Kidney capillary endothelial cell (primary cell): ENCODE measurements around the gene CYP8B1.
"Not testable (repeated sequence)": the region's sequence is repeated elsewhere in the genome, so short reads cannot be mapped to it uniquely, and the experiment has no call there.

Source experiments
- DNase-seq: peaks from one replicate; pipeline ENCODE4 v3.0.0-alpha.2; 2018; ENCODE audit warnings: low spot score

CYP8B1 gene

DNA sequence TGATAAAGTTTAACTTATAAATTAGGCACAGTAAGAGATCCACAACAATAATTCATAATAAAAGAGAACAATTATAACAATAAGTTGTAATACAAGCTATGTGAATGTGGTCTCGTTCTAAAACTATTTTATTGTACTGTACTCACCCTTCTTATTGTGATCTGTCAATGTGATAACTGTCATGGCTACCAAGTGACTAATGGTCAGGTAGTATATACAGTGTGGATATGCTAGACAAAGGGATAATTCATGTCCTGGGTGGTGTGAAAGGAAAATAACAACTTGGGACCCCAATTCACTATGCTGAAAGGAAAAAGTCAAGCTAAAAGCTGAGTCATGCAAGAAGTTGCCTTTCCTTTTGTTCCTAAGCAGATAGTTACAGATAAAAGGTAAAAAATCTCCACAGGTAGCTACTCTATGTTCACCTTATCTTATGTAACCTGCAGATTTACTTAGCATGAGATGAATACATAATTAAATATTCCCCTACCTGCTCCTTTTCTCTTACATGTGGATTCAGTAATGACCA lies 10.7 kb upstream of the CYP8B1 start:
- DNase-seq: no peak

DNA sequence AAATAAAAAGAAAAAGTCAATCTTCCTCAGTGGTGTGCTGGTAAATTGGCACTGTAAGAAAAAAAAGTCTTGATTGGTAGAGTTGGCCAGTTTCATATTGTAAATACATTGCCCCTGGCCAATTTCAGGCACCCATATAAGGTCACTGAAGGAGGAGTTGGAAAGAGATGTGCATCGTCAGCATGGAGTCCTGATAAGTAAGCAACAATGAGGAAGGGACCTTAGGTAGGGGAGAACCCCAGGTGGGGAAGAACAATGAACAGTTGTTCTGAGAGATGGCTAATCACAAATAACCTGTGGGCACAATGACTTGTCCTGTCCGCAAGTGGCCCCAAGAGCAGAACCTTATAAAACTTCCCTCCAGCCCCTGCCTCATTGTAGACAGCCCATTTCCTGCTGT lies 8.6 kb upstream of the CYP8B1 start:
- DNase-seq: no peak

DNA sequence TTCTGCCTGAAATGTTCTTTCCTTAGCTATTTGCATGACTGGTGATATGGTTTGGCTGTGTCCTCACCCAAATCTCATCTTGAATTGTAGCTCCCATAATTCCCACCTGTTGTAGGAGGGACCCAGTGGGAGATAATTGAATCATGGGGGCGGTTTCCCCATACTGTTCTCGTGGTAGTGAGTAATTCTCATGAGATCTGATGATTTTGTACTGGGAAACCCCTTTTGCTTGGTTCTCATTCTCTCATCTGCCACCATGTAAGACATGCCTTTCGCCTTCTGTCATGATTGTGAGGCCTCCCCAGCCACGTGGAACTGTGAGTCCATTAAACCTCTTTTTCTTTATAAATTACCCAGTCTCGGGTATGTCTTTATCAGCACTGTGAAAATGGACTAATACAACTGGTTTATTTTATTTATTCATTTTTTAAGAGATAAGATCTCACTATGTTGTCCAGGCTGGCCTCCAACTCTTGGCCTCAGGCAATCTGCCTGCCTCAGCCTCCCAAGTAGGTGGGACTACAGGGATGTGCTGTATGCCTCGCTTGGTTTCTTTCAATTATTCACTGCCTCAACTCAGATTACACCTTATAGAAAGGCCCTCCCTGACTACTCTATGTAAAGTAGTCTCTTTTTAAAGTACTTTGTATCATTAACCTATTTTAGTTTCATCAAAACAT lies 7.7 kb upstream of the CYP8B1 start:
- DNase-seq: not testable (repeated sequence)

DNA sequence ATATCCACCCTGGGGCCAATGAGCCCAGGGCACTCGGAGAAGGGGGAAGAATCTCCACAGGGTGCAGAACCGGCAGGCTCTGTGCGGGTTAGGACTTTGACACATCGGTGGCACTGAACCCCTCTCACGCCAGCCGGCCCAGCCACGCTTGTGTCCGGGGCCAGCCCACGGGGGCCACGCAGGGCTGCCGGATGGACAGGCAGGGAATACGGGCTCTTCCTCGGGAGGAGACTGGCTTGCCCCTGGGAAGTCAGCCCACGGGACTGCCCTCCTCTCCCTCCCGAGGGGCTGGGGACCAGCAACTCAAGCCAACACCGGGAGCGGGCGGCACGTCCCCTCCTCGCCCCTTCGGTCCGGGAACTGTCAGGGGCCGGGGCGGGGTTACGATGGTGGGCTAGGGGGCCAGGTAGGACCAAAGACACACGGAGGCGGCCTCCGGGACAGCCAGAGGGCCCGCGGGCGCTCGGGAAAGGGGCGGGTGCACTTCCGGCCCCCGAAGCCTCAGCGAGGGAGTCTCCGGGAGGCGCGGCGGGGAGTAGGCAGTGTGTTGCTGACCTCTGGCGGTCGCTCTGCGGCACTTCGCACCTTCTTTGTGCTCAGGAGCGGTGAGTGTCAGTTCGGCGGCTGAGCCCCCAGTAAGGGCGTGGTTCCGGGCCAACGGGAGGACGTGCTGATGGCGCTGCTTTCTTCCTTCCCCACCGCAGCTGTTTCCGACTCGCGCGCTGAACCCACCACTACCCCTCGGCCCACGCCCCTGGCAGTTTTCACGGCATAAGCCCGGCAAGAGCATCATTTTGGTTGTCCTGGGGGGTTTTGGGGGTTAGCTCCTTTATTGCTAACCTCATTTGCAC lies 5.1 kb upstream of the CYP8B1 start:
- DNase-seq: peak; percentile 67

DNA sequence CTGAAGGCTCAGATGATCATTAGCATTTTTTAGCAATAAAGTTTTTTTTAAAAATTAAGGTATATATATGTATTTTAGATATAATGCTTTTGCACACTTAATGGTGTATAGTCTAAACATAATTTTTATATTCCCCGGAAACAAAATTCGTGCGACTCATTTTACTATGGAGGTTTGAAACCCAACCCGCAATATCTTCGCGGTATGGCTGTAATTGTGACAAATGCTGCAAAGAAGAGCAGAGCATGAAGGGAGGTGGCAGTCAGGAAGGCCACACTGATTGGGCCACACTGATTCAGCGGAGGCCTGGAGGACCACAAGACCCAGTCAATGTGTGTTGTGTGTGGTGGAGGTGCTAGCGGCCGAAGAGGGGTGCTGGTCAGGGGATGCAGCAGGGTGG lies 4.5 kb upstream of the CYP8B1 start:
- DNase-seq: no peak

DNA sequence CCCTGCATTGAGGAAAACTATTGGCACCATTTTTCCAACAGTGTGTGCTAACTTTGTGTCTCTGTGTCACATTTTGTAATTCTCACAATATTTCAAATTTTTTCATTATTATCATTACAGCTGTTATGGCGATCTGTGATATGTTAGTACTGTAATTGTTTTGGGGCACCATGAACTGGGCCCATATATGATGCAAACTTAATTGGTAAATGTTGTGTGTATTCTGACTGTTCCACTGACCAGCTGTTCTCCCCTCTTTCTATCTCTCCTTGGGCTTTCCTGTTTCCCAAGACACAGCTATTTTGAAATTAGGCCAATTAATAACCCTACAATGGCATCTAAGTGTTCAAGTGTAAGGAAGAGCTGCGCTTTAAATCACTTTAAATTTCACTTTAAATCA lies 2.2 kb upstream of the CYP8B1 start:
- no peak for DNase-seq

DNA sequence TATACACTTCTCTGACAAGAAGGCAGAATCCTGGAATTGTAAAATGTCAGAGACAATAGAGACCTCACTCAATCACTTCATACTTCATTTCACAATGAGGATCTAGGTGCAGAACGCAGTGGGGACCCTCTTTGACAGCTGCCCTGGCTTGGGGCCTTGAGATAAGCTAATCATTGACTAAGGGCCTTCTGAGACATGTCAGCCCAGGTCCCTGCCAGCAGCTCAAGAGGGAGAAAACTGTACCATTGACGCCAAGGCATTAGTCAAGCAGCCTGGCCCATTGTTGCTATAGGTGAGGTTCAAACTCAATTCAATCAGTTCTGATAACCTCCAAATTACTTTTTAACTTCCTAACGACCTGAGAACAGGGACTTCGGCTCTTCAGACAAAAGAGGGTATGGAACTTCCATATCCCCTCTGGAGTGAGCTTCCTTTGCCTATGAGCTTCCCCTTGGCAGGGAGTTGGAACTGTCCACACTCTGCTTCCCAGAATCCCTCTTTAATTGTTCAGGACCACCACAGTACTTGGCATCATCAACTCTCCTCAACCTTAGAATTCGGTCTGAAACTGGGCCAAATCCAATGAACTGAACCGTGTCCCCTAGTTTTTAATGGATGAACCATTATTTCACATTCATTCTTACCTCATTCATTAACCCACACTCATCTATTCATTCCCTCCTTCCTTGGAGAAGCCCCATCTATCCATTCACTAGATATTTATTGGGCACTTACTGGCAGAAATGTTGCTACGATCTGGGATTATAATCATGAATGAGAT lies 1.5 kb upstream of the CYP8B1 start:
- no peak for DNase-seq

DNA sequence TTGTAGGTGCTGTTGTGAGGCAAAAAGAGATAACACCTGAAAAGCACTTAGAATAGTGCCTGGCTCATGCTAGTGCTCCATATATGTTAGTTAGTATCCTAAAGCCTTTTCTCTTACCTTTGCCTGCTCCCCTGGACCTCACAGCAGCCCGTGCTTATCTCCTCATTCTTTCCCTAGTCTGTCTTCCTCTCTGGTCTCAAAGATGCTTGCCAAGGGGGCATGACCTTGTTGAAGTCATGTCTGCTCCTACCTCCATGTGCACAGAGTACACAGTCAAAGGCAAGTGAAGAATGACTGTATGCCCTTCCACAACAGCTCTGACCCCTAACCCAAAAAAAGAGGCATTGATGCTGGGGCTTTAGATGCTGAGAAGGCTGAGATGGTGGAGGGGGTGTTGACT lies 722 bp upstream of the CYP8B1 start:
- no peak for DNase-seq

DNA sequence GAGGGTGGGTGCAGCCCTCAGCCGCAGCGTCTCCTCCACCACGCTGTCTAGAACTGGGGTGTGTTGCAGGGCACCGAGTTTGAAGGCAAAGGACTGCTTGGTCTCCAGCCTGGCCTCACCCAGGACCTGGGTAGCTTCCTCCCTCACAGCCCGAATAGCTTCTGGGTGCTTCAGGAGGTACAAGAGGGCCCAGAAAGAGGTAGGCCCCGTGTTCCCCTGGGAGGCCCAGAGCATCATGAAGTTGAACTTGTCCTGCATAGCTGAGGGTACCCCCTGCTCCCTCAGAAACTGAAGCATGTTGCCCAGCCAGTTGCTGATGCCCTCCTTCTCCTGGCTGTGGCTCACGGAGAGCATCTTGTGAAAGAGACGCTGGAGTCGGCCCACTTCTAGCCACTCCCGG lies 930 bp downstream of the CYP8B1 start:
- no peak for DNase-seq

DNA sequence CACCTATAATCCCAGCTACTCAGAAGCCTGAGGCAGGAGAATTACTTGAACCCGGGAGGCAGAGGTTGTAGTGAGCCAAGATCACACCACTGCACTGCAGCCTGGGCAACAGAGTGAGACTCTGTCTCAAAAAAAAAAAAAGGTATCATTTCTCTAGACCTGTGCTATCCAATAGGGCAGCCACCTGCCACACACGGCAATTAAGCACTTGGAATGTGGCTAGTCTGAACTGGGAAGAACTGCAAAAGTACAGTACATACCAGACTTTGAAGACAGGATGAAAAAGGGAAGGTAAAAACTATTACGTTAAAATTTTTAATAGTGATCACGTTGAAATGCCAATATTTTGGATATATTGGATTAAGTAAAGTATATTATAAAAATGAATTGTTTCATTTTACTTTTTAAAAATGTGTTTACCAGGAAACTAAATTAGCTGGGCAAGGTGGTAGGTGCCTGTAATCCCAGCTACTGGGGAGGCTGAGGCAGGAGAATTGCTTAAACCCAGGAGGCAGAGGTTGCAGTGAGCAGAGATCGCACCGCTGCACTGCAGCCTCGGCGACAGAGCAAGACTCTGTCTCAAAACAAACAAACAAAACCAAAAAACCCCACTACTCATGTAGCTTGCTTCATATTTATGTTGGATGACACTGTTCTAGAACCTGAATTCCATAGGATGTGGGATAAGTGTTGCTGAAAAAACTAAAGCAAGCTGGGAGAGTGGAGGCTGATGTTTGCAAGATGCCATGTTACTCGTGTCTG lies 2.3 kb downstream of the CYP8B1 start:
- DNase-seq: no peak

DNA sequence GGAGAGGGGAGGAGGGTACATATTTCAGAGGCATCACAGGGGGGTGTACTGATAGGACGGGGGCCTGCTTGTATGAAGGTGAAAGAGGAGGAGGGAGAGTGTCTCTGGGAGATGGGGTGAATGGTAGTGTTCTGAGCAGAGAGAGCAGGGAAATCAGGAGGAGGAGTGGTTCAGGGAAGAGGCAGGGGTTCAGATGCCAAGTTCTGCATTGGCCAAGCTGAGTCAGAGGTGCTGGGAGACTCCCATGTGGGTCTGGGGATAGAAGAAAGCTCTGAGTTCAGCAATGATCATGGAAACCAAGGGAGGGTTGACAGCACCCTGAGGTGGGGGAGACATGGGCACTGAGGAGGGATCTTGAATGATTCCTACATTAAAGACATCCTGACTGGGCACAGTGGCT lies 3.0 kb downstream of the CYP8B1 start:
- DNase-seq: no peak

DNA sequence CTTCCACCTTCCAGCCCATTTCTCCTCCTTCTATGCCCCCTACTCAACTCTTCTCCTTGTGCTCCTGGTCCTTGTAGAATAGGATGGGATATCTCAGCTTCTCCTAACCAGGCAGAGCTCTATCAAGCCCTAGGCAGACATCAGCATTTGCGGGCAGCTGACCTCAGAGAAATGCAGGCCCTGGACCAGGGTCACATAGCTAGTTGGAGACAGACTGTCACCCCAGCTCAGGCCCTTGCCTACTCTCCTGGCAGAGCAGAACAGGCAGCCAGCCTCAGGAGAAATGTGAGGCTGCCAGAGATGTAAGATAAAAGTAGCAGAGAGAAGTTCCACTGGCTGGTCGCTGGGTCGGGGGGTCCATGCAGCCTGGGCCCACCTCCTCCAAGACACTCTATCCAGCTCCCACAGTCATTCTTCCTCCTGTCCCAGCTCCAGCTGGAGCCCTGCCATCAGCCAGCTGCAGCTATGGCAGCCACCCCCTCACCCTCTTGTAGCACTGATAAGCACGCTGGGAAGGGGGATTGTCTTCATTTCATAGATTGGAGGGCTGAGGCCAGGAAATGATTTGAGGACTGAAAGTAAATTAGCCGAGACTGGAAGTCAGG lies 4.0 kb downstream of the CYP8B1 start:
- DNase-seq: no peak

DNA sequence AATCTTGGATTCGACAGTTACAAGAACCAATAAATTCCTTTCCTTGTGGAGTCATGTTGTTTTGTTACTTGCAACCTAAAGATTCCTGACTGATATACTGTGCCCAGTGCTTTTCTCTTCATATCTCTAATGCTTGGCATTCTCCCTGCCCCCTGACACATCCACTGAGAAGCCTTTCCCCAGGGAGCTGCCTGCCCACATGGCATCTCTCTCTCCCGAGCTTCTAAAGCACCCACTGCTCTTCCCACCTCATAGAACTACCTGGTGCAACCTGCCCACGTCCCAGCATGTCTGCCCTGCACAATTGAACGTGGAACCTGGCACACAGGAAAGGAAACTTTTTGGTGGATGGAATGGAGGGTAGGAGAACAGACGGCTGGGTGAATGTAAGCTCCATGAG lies 6.8 kb downstream of the CYP8B1 start:
- no peak for DNase-seq

DNA sequence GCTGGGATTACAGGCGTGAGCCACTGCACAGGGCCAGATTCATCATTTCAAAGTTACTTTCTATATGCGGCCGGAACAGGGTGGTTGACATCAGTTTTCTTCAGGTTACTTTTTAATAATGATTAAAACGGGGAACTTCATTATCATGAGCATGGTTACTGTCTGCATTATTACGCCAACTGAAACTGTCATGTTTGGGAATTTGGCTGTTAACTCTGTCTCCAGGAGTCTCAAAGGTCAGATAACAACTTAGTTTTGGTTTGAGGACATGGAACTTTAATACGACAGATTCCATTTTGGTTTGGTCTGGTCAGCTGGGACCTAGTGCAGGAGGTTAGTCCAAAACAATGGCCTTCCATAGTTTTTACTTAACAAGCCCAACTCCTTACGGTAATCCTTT lies 8.5 kb downstream of the CYP8B1 start:
- no peak for DNase-seq

DNA sequence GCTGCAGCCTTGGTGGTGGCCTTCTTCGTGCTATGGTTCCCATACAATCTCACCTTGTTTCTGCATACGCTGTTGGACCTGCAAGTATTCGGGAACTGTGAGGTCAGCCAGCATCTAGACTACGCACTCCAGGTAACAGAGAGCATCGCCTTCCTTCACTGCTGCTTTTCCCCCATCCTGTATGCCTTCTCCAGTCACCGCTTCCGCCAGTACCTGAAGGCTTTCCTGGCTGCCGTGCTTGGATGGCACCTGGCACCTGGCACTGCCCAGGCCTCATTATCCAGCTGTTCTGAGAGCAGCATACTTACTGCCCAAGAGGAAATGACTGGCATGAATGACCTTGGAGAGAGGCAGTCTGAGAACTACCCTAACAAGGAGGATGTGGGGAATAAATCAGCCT lies 10.4 kb downstream of the CYP8B1 start:
- DNase-seq: no peak

DNA sequence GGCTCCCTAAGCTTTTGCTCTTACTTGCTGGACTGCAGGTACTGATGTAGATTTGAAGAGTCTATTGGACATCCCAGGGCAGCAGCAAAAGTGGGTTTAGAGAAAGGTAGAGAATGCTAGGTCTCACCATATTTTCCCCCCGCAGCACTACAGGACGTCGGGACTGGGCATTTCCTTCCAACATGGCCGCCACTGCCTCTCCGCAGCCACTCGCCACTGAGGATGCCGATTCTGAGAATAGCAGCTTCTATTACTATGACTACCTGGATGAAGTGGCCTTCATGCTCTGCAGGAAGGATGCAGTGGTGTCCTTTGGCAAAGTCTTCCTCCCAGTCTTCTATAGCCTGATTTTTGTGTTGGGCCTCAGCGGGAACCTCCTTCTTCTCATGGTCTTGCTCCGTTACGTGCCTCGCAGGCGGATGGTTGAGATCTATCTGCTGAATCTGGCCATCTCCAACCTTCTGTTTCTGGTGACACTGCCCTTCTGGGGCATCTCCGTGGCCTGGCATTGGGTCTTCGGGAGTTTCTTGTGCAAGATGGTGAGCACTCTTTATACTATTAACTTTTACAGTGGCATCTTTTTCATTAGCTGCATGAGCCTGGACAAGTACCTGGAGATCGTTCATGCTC lies 11.2 kb downstream of the CYP8B1 start:
- DNase-seq: no peak

DNA sequence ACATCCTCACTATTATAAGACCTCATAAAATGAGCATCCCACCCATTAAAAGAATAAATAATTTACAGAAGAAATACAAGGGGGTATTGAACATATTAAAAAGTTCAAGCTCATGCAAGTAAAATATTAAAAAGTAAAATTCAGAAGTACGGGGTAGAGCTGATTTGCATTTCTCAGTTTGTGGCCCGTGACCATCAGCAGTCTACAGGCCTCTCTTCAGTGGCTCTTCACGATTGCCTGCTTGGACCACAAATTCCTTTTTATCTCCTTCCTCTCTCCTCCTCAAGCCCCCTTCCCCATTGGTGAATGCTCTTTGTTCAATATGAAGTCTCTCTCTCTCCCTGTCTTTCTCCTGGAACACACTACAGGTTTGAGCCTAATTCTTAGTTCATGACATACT lies 19.1 kb downstream of the CYP8B1 start:
- DNase-seq: no peak

DNA sequence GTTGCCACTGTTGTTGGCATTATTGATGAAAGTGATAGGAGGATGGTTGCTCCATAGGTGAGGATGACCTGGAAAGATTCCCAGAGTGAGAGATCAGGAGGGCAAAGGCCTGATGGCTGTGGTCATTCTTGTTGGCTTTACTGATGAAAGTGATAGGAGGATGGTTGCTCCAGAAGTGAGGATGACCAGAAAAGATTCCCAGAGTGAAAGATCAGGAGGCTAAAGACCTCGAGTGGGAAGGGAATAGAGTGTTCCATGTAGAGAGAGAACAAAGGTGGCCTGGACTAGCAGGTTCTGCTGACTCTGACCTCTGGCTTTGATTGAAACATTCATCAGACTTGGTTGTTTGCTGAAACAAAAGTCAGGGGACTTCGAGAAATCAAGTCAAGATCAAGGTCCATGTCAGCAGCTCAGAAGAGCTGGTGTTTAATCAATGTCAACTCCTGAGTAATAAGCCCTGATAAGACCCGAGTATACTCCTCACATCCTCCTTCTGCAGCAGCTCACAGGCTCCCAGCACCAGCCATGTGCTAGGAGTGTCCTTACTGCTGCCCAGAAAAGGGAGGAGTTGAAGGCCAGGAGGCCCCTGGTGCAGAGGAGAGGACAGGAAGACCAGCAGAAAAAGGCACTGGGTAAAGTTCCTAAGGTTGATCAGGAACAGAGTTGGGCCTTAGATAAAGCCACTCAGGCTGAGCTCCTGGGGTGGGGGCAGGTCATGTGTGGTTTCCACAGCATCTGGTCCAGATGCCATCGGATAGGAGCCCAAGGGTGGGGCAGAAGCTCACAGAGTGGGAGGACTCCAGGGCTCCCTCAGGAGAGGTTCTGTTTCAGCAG lies 19.9 kb downstream of the CYP8B1 start:
- no peak for DNase-seq

DNA sequence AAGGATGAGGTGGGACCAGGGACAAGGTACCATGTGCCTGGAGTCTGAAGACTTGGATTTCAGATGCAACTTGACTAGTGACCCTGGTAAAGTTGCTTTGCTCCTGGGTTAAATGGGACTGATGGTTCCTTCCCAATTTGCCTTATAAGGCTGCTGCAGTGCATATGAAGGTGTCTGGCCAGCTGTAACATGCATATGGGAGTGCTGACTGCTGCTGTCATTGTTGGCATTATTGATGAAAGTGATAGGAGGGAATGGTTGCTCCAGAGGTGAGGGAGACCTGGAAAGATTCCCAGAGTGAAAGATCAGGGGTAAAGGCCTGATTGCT lies 20.5 kb downstream of the CYP8B1 start:
- DNase-seq: no peak

DNA sequence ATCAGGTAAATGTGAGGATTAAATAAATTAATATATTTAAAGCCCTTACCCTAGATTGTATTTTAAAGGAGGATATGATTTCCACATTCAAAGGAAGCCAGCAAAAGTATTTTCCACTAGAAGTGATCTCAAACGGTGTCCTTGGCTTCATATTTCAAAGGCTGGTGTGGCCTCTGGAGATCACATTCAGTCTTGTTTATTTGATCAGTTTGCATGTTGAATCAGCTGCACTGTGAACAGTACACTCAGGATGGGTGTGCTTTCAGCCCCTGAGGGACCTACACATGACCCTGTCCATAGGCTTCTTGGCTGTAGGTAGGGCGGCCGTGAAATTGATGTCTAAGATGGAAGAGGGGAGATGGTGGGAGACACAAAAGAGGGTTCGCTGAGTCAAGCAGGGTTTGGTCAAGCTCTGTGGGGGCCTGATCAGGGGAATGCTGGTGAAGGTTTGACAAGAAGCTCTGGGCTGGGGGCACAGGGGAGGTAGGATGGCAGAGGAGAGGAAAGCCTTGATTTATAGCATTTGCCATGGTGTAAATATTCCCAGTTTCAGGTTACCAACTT lies 21.9 kb downstream of the CYP8B1 start:
- DNase-seq: no peak
